Measurements from ENCODE around the gene TCP11.
"Not testable (repeated sequence)": the region's sequence is repeated elsewhere in the genome, so short reads cannot be mapped to it uniquely, and the experiment has no call there.

TCP11 gene

GRCh38 chr6:35139470-35139869 is 1.7 kb downstream of the TCP11 start:
- no peaks in the 10 kb centered on the region for H3K36me3 ChIP-seq (ENCODE audit: control insufficient read depth in 2 of 2, insufficient read depth in 2 of 2, low read length in 2 of 2)

GRCh38 chr6:35138191-35138590 is 2.9 kb downstream of the TCP11 start:
- H3K9ac ChIP-seq (ENCODE audit: low read depth in 1 of 2, low read length in 2 of 2); H3K9me3 ChIP-seq (ENCODE audit: control insufficient read depth in 2 of 2, low read length in 2 of 2); H3K27ac ChIP-seq (ENCODE audit: low read depth in 2 of 2, low read length in 2 of 2); H3K4me3 ChIP-seq (ENCODE audit: low read length in 2 of 2); H3K36me3 ChIP-seq (ENCODE audit: control insufficient read depth in 2 of 2, insufficient read depth in 2 of 2, low read length in 2 of 2); H3K27me3 ChIP-seq (ENCODE audit: control insufficient read depth in 2 of 2, insufficient read depth in 2 of 2, low read length in 2 of 2); H3K4me1 ChIP-seq (ENCODE audit: control insufficient read depth in 2 of 2, insufficient read depth in 2 of 2, low read length in 2 of 2): not testable (repeated sequence)

More at GRCh38 chr6:35139470-35139869, 1.7 kb downstream of the TCP11 start:
- Histone ChIP-seq H3K27ac (ENCODE audit: low read depth in 2 of 2, low read length in 2 of 2) (no peak overlapping the region), H3K4me1 (ENCODE audit: control insufficient read depth in 2 of 2, insufficient read depth in 2 of 2, low read length in 2 of 2) (peaks cover 5% of the 10 kb centered on the region in 2 donors), H3K9ac (ENCODE audit: low read depth in 1 of 2, low read length in 2 of 2) (no peak overlapping the region), H3K9me3 (ENCODE audit: control insufficient read depth in 2 of 2, low read length in 2 of 2) (no peaks in the 10 kb centered on the region), H3K27me3 (ENCODE audit: control insufficient read depth in 2 of 2, insufficient read depth in 2 of 2, low read length in 2 of 2) (no peaks in the 10 kb centered on the region), H3K4me3 (ENCODE audit: low read length in 2 of 2) (no peak overlapping the region)

- Histone ChIP-seq H3K27me3 (ENCODE audit: control insufficient read depth in 2 of 2, insufficient read depth in 2 of 2, low read length in 2 of 2) (no peaks in the 10 kb centered on the region), H3K4me3 (ENCODE audit: low read length in 2 of 2) (no peak overlapping the region), H3K9ac (ENCODE audit: low read depth in 1 of 2, low read length in 2 of 2) (no peak overlapping the region), H3K36me3 (ENCODE audit: control insufficient read depth in 2 of 2, insufficient read depth in 2 of 2, low read length in 2 of 2) (no peaks in the 10 kb centered on the region), H3K9me3 (ENCODE audit: control insufficient read depth in 2 of 2, low read length in 2 of 2) (no peaks in the 10 kb centered on the region), H3K27ac (ENCODE audit: low read depth in 2 of 2, low read length in 2 of 2) (no peak overlapping the region), H3K4me1 (ENCODE audit: control insufficient read depth in 2 of 2, insufficient read depth in 2 of 2, low read length in 2 of 2) (peaks cover under 1 to 5% of the 10 kb centered on the region in 2 donors)
These were observed 5.0 kb downstream of the TCP11 start for GRCh38 chr6:35136185-35136584.

- H3K36me3 ChIP-seq (ENCODE audit: control insufficient read depth in 2 of 2, insufficient read depth in 2 of 2, low read length in 2 of 2) = no peaks in the 10 kb centered on the region
- H3K27me3 ChIP-seq (ENCODE audit: control insufficient read depth in 2 of 2, insufficient read depth in 2 of 2, low read length in 2 of 2) = peaks cover 0 to 2% of the 10 kb centered on the region in 2 donors
- H3K9ac ChIP-seq (ENCODE audit: low read depth in 1 of 2, low read length in 2 of 2) = no peak overlapping the region
- H3K4me3 ChIP-seq (ENCODE audit: low read length in 2 of 2) = no peak overlapping the region
- no peaks in the 10 kb centered on the region for H3K4me1 ChIP-seq (ENCODE audit: control insufficient read depth in 2 of 2, insufficient read depth in 2 of 2, low read length in 2 of 2)
- H3K27ac ChIP-seq (ENCODE audit: low read depth in 2 of 2, low read length in 2 of 2) = no peak overlapping the region
- no peaks in the 10 kb centered on the region for H3K9me3 ChIP-seq (ENCODE audit: control insufficient read depth in 2 of 2, low read length in 2 of 2)
These were observed 12.6 kb downstream of the TCP11 start for GRCh38 chr6:35128496-35128895.

- Histone ChIP-seq H3K27ac (ENCODE audit: low read depth in 2 of 2, low read length in 2 of 2) (no peak overlapping the region), H3K4me1 (ENCODE audit: control insufficient read depth in 2 of 2, insufficient read depth in 2 of 2, low read length in 2 of 2) (no peaks in the 10 kb centered on the region), H3K36me3 (ENCODE audit: control insufficient read depth in 2 of 2, insufficient read depth in 2 of 2, low read length in 2 of 2) (no peaks in the 10 kb centered on the region), H3K9ac (ENCODE audit: low read depth in 1 of 2, low read length in 2 of 2) (no peak overlapping the region), H3K27me3 (ENCODE audit: control insufficient read depth in 2 of 2, insufficient read depth in 2 of 2, low read length in 2 of 2) (peaks cover 0 to 2% of the 10 kb centered on the region in 2 donors), H3K9me3 (ENCODE audit: control insufficient read depth in 2 of 2, low read length in 2 of 2) (no peaks in the 10 kb centered on the region), H3K4me3 (ENCODE audit: low read length in 2 of 2) (no peak overlapping the region)
These were observed 13.1 kb downstream of the TCP11 start for GRCh38 chr6:35128042-35128441.

- no peaks in the 10 kb centered on the region for H3K4me1 ChIP-seq (ENCODE audit: control insufficient read depth in 2 of 2, insufficient read depth in 2 of 2, low read length in 2 of 2)
- no peaks in the 10 kb centered on the region for H3K36me3 ChIP-seq (ENCODE audit: control insufficient read depth in 2 of 2, insufficient read depth in 2 of 2, low read length in 2 of 2)
- H3K9ac ChIP-seq (ENCODE audit: low read depth in 1 of 2, low read length in 2 of 2) = no peak overlapping the region
- H3K27ac ChIP-seq (ENCODE audit: low read depth in 2 of 2, low read length in 2 of 2) = no peak overlapping the region
- H3K4me3 ChIP-seq (ENCODE audit: low read length in 2 of 2) = no peak overlapping the region
- peaks cover 0 to 2% of the 10 kb centered on the region in 2 donors for H3K27me3 ChIP-seq (ENCODE audit: control insufficient read depth in 2 of 2, insufficient read depth in 2 of 2, low read length in 2 of 2)
- H3K9me3 ChIP-seq (ENCODE audit: control insufficient read depth in 2 of 2, low read length in 2 of 2) = no peaks in the 10 kb centered on the region
These were observed 16.8 kb downstream of the TCP11 start for GRCh38 chr6:35124356-35124755.

GRCh38 chr6:35120746-35121145 is 20.4 kb downstream of the TCP11 start:
- Histone ChIP-seq H3K4me3 (ENCODE audit: low read length in 2 of 2) (no peak overlapping the region), H3K9me3 (ENCODE audit: control insufficient read depth in 2 of 2, low read length in 2 of 2) (no peaks in the 10 kb centered on the region), H3K9ac (ENCODE audit: low read depth in 1 of 2, low read length in 2 of 2) (no peak overlapping the region), H3K27ac (ENCODE audit: low read depth in 2 of 2, low read length in 2 of 2) (no peak overlapping the region), H3K4me1 (ENCODE audit: control insufficient read depth in 2 of 2, insufficient read depth in 2 of 2, low read length in 2 of 2) (no peaks in the 10 kb centered on the region), H3K36me3 (ENCODE audit: control insufficient read depth in 2 of 2, insufficient read depth in 2 of 2, low read length in 2 of 2) (no peaks in the 10 kb centered on the region), H3K27me3 (ENCODE audit: control insufficient read depth in 2 of 2, insufficient read depth in 2 of 2, low read length in 2 of 2) (no peaks in the 10 kb centered on the region)

GRCh38 chr6:35108309-35108885 is 32.7 kb downstream of the TCP11 start:
- peak overlapping the region; percentile 42 to 52 for H3K27ac ChIP-seq (ENCODE audit: low read depth in 2 of 2, low read length in 2 of 2)
- no peaks in the 10 kb centered on the region for H3K27me3 ChIP-seq (ENCODE audit: control insufficient read depth in 2 of 2, insufficient read depth in 2 of 2, low read length in 2 of 2)
- peaks cover 0 to 6% of the 10 kb centered on the region in 2 donors for H3K4me1 ChIP-seq (ENCODE audit: control insufficient read depth in 2 of 2, insufficient read depth in 2 of 2, low read length in 2 of 2)
- H3K9ac ChIP-seq (ENCODE audit: low read depth in 1 of 2, low read length in 2 of 2) = no peak overlapping the region
- H3K36me3 ChIP-seq (ENCODE audit: control insufficient read depth in 2 of 2, insufficient read depth in 2 of 2, low read length in 2 of 2) = no peaks in the 10 kb centered on the region
- no peak overlapping the region for H3K4me3 ChIP-seq (ENCODE audit: low read length in 2 of 2)
- no peaks in the 10 kb centered on the region for H3K9me3 ChIP-seq (ENCODE audit: control insufficient read depth in 2 of 2, low read length in 2 of 2)

- H3K4me1 ChIP-seq (ENCODE audit: control insufficient read depth in 2 of 2, insufficient read depth in 2 of 2, low read length in 2 of 2); H3K27me3 ChIP-seq (ENCODE audit: control insufficient read depth in 2 of 2, insufficient read depth in 2 of 2, low read length in 2 of 2); H3K36me3 ChIP-seq (ENCODE audit: control insufficient read depth in 2 of 2, insufficient read depth in 2 of 2, low read length in 2 of 2); H3K9ac ChIP-seq (ENCODE audit: low read depth in 1 of 2, low read length in 2 of 2); H3K4me3 ChIP-seq (ENCODE audit: low read length in 2 of 2); H3K9me3 ChIP-seq (ENCODE audit: control insufficient read depth in 2 of 2, low read length in 2 of 2): not testable (repeated sequence)
- H3K27ac ChIP-seq (ENCODE audit: low read depth in 2 of 2, low read length in 2 of 2) = peak overlapping the region; percentile 42 to 52
These were observed 33.4 kb downstream of the TCP11 start for GRCh38 chr6:35107761-35108160.

- not testable (repeated sequence) for H3K27me3 ChIP-seq (ENCODE audit: control insufficient read depth in 2 of 2, insufficient read depth in 2 of 2, low read length in 2 of 2); H3K4me3 ChIP-seq (ENCODE audit: low read length in 2 of 2); H3K36me3 ChIP-seq (ENCODE audit: control insufficient read depth in 2 of 2, insufficient read depth in 2 of 2, low read length in 2 of 2); H3K9me3 ChIP-seq (ENCODE audit: control insufficient read depth in 2 of 2, low read length in 2 of 2); H3K9ac ChIP-seq (ENCODE audit: low read depth in 1 of 2, low read length in 2 of 2); H3K27ac ChIP-seq (ENCODE audit: low read depth in 2 of 2, low read length in 2 of 2); H3K4me1 ChIP-seq (ENCODE audit: control insufficient read depth in 2 of 2, insufficient read depth in 2 of 2, low read length in 2 of 2)
These were observed 33.9 kb downstream of the TCP11 start for GRCh38 chr6:35107208-35107607.

GRCh38 chr6:35106061-35106460 is 35.1 kb downstream of the TCP11 start:
- H3K27ac ChIP-seq (ENCODE audit: low read depth in 2 of 2, low read length in 2 of 2); H3K27me3 ChIP-seq (ENCODE audit: control insufficient read depth in 2 of 2, insufficient read depth in 2 of 2, low read length in 2 of 2); H3K36me3 ChIP-seq (ENCODE audit: control insufficient read depth in 2 of 2, insufficient read depth in 2 of 2, low read length in 2 of 2); H3K4me3 ChIP-seq (ENCODE audit: low read length in 2 of 2); H3K4me1 ChIP-seq (ENCODE audit: control insufficient read depth in 2 of 2, insufficient read depth in 2 of 2, low read length in 2 of 2); H3K9ac ChIP-seq (ENCODE audit: low read depth in 1 of 2, low read length in 2 of 2); H3K9me3 ChIP-seq (ENCODE audit: control insufficient read depth in 2 of 2, low read length in 2 of 2): not testable (repeated sequence)
